Measurements from ENCODE around the gene PILRA.

DNA sequence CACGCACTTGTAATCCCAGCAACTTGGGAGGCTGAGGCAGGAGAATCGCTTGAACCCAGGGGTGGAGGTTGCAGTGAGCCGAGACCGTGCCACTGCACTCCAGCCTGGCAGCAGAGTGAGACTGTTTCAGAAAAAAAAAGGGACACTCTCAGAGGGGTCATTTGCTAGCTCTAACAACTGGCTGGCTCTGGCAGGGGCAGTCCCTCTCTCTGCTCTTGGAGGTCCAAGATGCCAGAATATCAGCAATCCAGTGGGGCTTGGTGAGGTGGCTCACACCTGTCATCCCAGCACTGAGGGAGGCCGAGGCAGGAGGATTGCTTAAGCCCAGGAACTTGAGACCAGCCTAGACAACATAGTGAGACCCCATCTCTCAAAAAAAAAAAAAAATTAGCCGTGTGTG, 2.5 kb upstream of the PILRA start:
- TF ChIP-seq, protein P1, sequence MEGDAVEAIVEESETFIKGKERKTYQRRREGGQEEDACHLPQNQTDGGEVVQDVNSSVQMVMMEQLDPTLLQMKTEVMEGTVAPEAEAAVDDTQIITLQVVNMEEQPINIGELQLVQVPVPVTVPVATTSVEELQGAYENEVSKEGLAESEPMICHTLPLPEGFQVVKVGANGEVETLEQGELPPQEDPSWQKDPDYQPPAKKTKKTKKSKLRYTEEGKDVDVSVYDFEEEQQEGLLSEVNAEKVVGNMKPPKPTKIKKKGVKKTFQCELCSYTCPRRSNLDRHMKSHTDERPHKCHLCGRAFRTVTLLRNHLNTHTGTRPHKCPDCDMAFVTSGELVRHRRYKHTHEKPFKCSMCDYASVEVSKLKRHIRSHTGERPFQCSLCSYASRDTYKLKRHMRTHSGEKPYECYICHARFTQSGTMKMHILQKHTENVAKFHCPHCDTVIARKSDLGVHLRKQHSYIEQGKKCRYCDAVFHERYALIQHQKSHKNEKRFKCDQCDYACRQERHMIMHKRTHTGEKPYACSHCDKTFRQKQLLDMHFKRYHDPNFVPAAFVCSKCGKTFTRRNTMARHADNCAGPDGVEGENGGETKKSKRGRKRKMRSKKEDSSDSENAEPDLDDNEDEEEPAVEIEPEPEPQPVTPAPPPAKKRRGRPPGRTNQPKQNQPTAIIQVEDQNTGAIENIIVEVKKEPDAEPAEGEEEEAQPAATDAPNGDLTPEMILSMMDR (IDR thresholded peaks at IDR 0.05), result no peak
- no peak for TF ChIP-seq POLR2A (IDR thresholded peaks at IDR 0.05)
